Measurements from ENCODE around the gene SGO2. TPM values are rescaled to one million over a fixed set of nuclear protein-coding genes. Genes with fewer than 3 reads are reported as not detected.
"Not testable (repeated sequence)": the region's sequence is repeated elsewhere in the genome, so short reads cannot be mapped to it uniquely, and the experiment has no call there.

SGO2 gene
- total and polyA plus RNA-seq, 2 of the 13 experiments (the other 11 are each of a cell fraction or from before 2014, with no cell fraction given): 5.1 to 16.2 TPM

GRCh38 chr2:200610217-200610616 is 84.2 kb downstream of the SGO2 start:
- in situ Hi-C loops (cut with HindIII; ENCODE audit: extremely low pct_ligation_motif_present, low pct_unique_long_range_greater_than_20kb); ATAC-seq; DNase-seq (ENCODE audit: low spot score); H3K27ac ChIP-seq (ENCODE audit: extremely low read length, insufficient read depth, low read length); BruUV-seq (replicated peaks); FAIRE-seq; H3K79me2 ChIP-seq (ENCODE audit: insufficient read depth, low read length); H3K4me3 ChIP-seq (replicated peaks in 1 of 3; ENCODE audit: insufficient read depth in 1 of 3, low read depth in 2 of 3, low read length in 3 of 3); H3K9ac ChIP-seq (ENCODE audit: insufficient read depth, low read depth, low read length); H3K4me2 ChIP-seq (ENCODE audit: low read depth, low read length); H2AFZ ChIP-seq (ENCODE audit: low read length); POLR2A ChIA-PET; intact Hi-C loops (cut with micrococcal nuclease; ENCODE audit: unreplicated experiment); H3K27me3 ChIP-seq (ENCODE audit: control insufficient read depth in 1 of 2, insufficient read depth in 2 of 2, low read length in 2 of 2); CTCF ChIA-PET (ENCODE audit: low intra/inter-chr PET ratio, low total read pairs); H3K9me3 ChIP-seq (ENCODE audit: low read length); H3K4me1 ChIP-seq (ENCODE audit: insufficient read depth, low read length); H4K20me1 ChIP-seq (ENCODE audit: insufficient read depth, low read length); H3K36me3 ChIP-seq (replicated peaks in 1 of 2; ENCODE audit: control insufficient read depth in 1 of 2, insufficient read depth in 2 of 2, low read length in 2 of 2): not testable (repeated sequence)
- WGBS (ENCODE audit: low lambda C conversion rate): 87% methylated on average over 3 of the region's 3 CpGs

GRCh38 chr2:200613692-200614091 is 87.7 kb downstream of the SGO2 start:
- Histone ChIP-seq H3K4me2 (ENCODE audit: low read depth, low read length) (no peak overlapping the region), H3K9ac (ENCODE audit: insufficient read depth, low read depth, low read length) (no peak overlapping the region), H3K27ac (ENCODE audit: extremely low read length, insufficient read depth, low read length) (no peak overlapping the region), H3K79me2 (ENCODE audit: insufficient read depth, low read length) (no peaks in the 10 kb centered on the region), H3K36me3 (replicated peaks in 1 of 2; ENCODE audit: control insufficient read depth in 1 of 2, insufficient read depth in 2 of 2, low read length in 2 of 2) (0 out of 5 replicates have a peak, but pooled peaks cover 0 to 1% of the 10 kb centered on the region in 2 experiments), H4K20me1 (ENCODE audit: insufficient read depth, low read length) (no peaks in the 10 kb centered on the region), H3K9me3 (ENCODE audit: low read length) (no peaks in the 10 kb centered on the region), H3K4me1 (ENCODE audit: insufficient read depth, low read length) (peaks cover 15% of the 10 kb centered on the region), H3K4me3 (replicated peaks in 1 of 3; ENCODE audit: insufficient read depth in 1 of 3, low read depth in 2 of 3, low read length in 3 of 3) (no peak overlapping the region), H2AFZ (ENCODE audit: low read length) (no peak overlapping the region), H3K27me3 (ENCODE audit: control insufficient read depth in 1 of 2, insufficient read depth in 2 of 2, low read length in 2 of 2) (no peaks in the 10 kb centered on the region)
- ChIA-PET POLR2A (interaction anchor here (1.0 to 4.4 kb wide), 4 partner anchors 10 to 27 kb away, joined by 3 to 33 read pairs (median 17); partner anchors contain the start of gene AOX1), CTCF (ENCODE audit: low intra/inter-chr PET ratio, low total read pairs) (no interaction called here)
- FAIRE-seq: no peak
- 99% methylated on average over 4 of the region's 4 CpGs for WGBS (ENCODE audit: low lambda C conversion rate)
- DNase-seq (ENCODE audit: low spot score): no peak
- in situ Hi-C loops (cut with HindIII; ENCODE audit: extremely low pct_ligation_motif_present, low pct_unique_long_range_greater_than_20kb) (no loop called here), intact Hi-C loops (cut with micrococcal nuclease; ENCODE audit: unreplicated experiment) (no loop called here)
- ATAC-seq: no peak
- no TSS peak for BruUV-seq (replicated peaks)
- TF ChIP-seq PRMT3 (CRISPR knock-in tag; IDR thresholded peaks at IDR 0.05; ENCODE audit: borderline replicate concordance, low read depth): no peak
- TF ChIP-seq BCLAF1 (IDR thresholded peaks at IDR 0.05): no peak
- no peak for TF ChIP-seq ZNF883 (CRISPR knock-in tag; IDR thresholded peaks at IDR 0.05; ENCODE audit: not compliant biosample characterization)
- TF ChIP-seq ZNF251 (CRISPR knock-in tag; IDR thresholded peaks at IDR 0.05): no peak
- TF ChIP-seq HMGXB4 (CRISPR knock-in tag; IDR thresholded peaks at IDR 0.05; ENCODE audit: borderline replicate concordance in 1 of 2, low read depth in 1 of 2): no peak
- TF ChIP-seq RERE (CRISPR knock-in tag; IDR thresholded peaks at IDR 0.05; ENCODE audit: low read depth): no peak

All from HepG2 (cell line).